PC-9 (cell line): ENCODE results near the gene MAFG. TPM values are rescaled to one million over a fixed set of nuclear protein-coding genes. Genes with fewer than 3 reads are reported as not detected.
A peak's percentile ranks its signal among the peaks of the same experiment; 100 is the strongest.

Experiments used
- BruUV-seq: library from RNA; stranded (reverse); fragments of 400-500 nt; replicated peaks from 2 replicates; lab custom pipeline; 2021; lab: Mats Ljungman, UMichigan
- CTCF ChIA-PET: fragments of 300-600 bp; sonication (Branson Sonifier 250); formaldehyde crosslinking; loops from one replicate; lab custom pipeline; 2022; ENCODE audit warnings: antibody characterized with exemption; lab: Charles Lee
- POLR2A ChIA-PET: fragments of 300-600 bp; sonication (Branson Sonifier 250); formaldehyde crosslinking; loops from one replicate; lab custom pipeline; 2022; ENCODE audit warnings: antibody characterized with exemption; ENCODE audit not compliant: unreplicated experiment; lab: Charles Lee
- DNase-seq, 2 experiments: peaks; one replicate each; pipeline versions ENCODE4 v3.0.0 to v3.0.0-alpha.2; 2015 to 2022; ENCODE audit warnings: mixed read lengths in 1 of 2
- H2AFZ ChIP-seq: fragments of 200-600 bp; sonication (generic); 2 replicates; pipeline ENCODE4 v1.8.1; 2017; ENCODE audit warnings: antibody characterized with exemption
- H3F3A ChIP-seq: fragments of 200-600 bp; sonication (generic); 2 replicates; pipeline ENCODE4 v1.8.1; 2017; ENCODE audit warnings: antibody characterized with exemption, mild to moderate bottlenecking, low read depth; ENCODE audit not compliant: insufficient read depth
- H3K27ac ChIP-seq: fragments of 200-600 bp; sonication (generic); 2 replicates; pipeline ENCODE4 v1.6.1; 2016; ENCODE audit warnings: mixed run types
- H3K27me3 ChIP-seq: fragments of 200-600 bp; sonication (generic); 2 replicates; pipeline ENCODE4 v1.6.1; 2016; ENCODE audit warnings: low read depth, mixed run types; ENCODE audit not compliant: insufficient read depth
- H3K36me3 ChIP-seq: fragments of 200-600 bp; sonication (generic); 2 replicates; pipeline ENCODE4 v1.6.1; 2016; ENCODE audit warnings: low read depth, mixed run types
- H3K4me1 ChIP-seq: fragments of 200-600 bp; sonication (generic); replicated peaks from 2 replicates; pipeline ENCODE4 v1.6.1; 2016; ENCODE audit warnings: mixed run types; ENCODE audit not compliant: insufficient read depth
- H3K4me2 ChIP-seq: fragments of 200-600 bp; sonication (generic); 2 replicates; pipeline ENCODE4 v1.6.1; 2017; ENCODE audit warnings: mixed run types
- H3K4me3 ChIP-seq: fragments of 200-600 bp; sonication (generic); 2 replicates; pipeline ENCODE4 v1.6.1; 2016; ENCODE audit warnings: mixed run types
- H3K79me2 ChIP-seq: fragments of 200-600 bp; sonication (generic); 2 replicates; pipeline ENCODE4 v1.6.1; 2017; ENCODE audit warnings: low read depth, mixed run types
- H3K9me2 ChIP-seq: fragments of 200-600 bp; sonication (generic); 2 replicates; pipeline ENCODE4 v1.8.1; 2017; ENCODE audit warnings: mild to moderate bottlenecking; ENCODE audit not compliant: insufficient read depth
- H3K9me3 ChIP-seq: fragments of 200-600 bp; sonication (generic); 2 replicates; pipeline ENCODE4 v1.8.1; 2016; ENCODE audit warnings: low read depth; ENCODE audit not compliant: insufficient read depth
- H4K20me1 ChIP-seq: fragments of 200-600 bp; sonication (generic); 2 replicates; pipeline ENCODE4 v1.8.1; 2017; ENCODE audit not compliant: insufficient read depth
- EZH2 ChIP-seq: fragments of 200-600 bp; sonication (generic); IDR thresholded peaks from 2 replicates; pipeline ENCODE4 v1.8.0; 2017; ENCODE audit warnings: antibody characterized with exemption, low read depth
- intact Hi-C: fragments of 100-400 bp; cut with micrococcal nuclease; formaldehyde crosslinking; loops from one replicate; pipeline ENCODE4 v1.10.0; 2022; ENCODE audit not compliant: unreplicated experiment
- total RNA-seq: library from RNA; stranded (reverse); gene quantifications from 2 replicates; pipeline ENCODE4 v1.2.3, GENCODE V29; 2021
- TF ChIP-seq, protein P1 (sequence below): fragments of 200-600 bp; sonication (generic); conservative IDR thresholded peaks from 2 replicates; pipeline ENCODE4 v1.6.1; 2017; ENCODE audit warnings: mixed run types, antibody characterized with exemption, mild to moderate bottlenecking, moderate library complexity

MAFG gene
- total RNA-seq, 1 experiment from 2014 or later: 79.5 TPM

DNA sequence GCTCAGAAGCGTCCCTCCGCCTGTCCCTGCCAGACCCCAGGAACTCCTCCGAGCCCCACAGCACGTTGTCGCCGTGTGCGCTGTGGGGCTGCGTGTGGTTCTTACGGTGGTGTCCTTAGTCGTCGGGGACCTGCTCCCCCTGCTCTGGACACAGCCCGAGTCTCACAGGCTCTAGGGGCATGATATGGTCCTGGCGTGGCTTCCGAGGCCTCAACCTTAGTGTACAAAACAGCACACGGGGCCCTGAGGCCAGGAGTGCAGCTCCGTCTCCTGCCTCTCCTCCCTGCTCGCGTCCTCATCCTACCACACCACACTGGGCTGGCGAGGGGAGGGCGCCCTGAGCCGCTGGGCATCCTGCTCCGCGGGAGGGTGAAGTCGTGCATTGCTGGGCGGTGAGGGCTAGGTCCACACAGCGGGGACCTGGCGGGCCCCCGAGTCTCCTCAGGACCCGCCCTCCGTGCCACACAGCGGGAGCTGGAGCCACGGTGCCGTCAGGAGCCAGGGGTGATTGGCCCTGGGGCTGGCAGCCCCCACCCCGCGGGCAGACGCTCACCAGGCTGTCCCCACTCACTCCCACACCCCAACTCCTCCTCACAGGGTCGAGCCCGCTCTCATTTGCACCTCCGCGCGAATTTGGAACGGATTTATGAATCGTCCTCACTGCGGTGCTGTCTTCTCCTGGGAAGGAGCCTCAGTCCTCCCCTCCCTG is 1.2 kb upstream of the MAFG start:
- BruUV-seq: no TSS peak
- H3K27me3 ChIP-seq: no peaks in the 10 kb centered on the region
- TF ChIP-seq EZH2: no peak
- TF ChIP-seq, protein P1, sequence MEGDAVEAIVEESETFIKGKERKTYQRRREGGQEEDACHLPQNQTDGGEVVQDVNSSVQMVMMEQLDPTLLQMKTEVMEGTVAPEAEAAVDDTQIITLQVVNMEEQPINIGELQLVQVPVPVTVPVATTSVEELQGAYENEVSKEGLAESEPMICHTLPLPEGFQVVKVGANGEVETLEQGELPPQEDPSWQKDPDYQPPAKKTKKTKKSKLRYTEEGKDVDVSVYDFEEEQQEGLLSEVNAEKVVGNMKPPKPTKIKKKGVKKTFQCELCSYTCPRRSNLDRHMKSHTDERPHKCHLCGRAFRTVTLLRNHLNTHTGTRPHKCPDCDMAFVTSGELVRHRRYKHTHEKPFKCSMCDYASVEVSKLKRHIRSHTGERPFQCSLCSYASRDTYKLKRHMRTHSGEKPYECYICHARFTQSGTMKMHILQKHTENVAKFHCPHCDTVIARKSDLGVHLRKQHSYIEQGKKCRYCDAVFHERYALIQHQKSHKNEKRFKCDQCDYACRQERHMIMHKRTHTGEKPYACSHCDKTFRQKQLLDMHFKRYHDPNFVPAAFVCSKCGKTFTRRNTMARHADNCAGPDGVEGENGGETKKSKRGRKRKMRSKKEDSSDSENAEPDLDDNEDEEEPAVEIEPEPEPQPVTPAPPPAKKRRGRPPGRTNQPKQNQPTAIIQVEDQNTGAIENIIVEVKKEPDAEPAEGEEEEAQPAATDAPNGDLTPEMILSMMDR: no peak

DNA sequence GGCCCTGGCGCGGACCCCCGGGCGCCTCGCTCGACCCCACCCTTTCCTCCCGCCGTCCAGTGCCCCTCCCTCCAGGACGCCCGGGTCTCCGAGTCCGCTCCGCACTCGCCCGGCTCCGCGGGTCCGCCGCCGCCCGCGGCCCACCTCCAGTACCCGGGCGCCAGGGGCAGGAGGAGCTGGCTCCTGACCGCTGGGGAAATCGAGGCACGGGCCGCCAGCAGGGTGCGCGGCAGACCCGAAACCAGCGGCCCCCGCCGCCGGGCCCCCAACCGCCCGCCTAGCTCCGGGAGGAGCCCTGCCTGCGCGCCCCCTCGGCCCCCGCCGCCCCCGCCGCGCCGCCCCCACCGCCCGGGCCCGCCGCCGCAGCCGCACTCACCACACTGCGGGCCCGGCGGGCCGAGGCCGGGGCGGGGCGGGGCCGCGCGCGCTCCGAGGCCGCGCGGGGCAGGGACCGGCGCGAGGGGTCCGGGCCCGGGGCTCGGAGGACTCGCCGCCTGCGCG is 333 bp downstream of the MAFG start:
- H3K79me2 ChIP-seq: peaks cover 40% of the 10 kb centered on the region
- ChIA-PET POLR2A (interaction anchor here (0.5 to 1.6 kb wide), 3 partner anchors 10 to 268 kb away, joined by 4 to 16 read pairs (median 8); partner anchors contain the start of gene PCYT2), CTCF (interaction anchor here (0.5 to 1.1 kb wide), 3 partner anchors 13 to 93 kb away, joined by 3 to 7 read pairs (median 3); no protein-coding TSS in a partner anchor)
- intact Hi-C loops: loop anchor here (2.0 to 5.0 kb wide), 2 partner anchors 54 to 60 kb away; no protein-coding TSS in a partner anchor
- peaks cover 10% of the 10 kb centered on the region; the same call in 1 of the 2 replicates for H4K20me1 ChIP-seq
- H3K36me3 ChIP-seq: no peaks in the 10 kb centered on the region
- peaks cover 18% of the 10 kb centered on the region; the same call in 1 of the 2 replicates for H3F3A ChIP-seq
- no peak for DNase-seq
- TF ChIP-seq, protein P1: no peak
- no peak for TF ChIP-seq EZH2
- no peaks in the 10 kb centered on the region for H3K27me3 ChIP-seq
- no peaks in the 10 kb centered on the region for H3K9me3 ChIP-seq
- no peak overlapping the region for H2AFZ ChIP-seq
- H3K4me1 ChIP-seq: peaks cover 34% of the 10 kb centered on the region
- peak overlapping the region; percentile 54; the same call in 1 of the 2 replicates for H3K4me3 ChIP-seq
- peak overlapping the region; percentile 87 for H3K27ac ChIP-seq
- BruUV-seq: no TSS peak
- H3K4me2 ChIP-seq: peak overlapping the region; percentile 86
- H3K9me2 ChIP-seq: no peaks in the 10 kb centered on the region

More for the DNA sequence above, 1.2 kb upstream of the MAFG start:
- peak overlapping the region; percentile 78 for H3K4me2 ChIP-seq
- peak overlapping the region; percentile 79; the same call in 1 of the 2 replicates for H2AFZ ChIP-seq
- peak in 1 of 2 experiments; percentile 41 for DNase-seq
- H3F3A ChIP-seq: peaks cover 13% of the 10 kb centered on the region; the same call in 1 of the 2 replicates
- peak overlapping the region; percentile 73 for H3K4me3 ChIP-seq
- ChIA-PET CTCF (interaction anchor here (1.1 kb wide), 1 partner anchor 58 kb away, joined by 3 read pairs; no protein-coding TSS in a partner anchor), POLR2A (no interaction called here)
- H4K20me1 ChIP-seq: peaks cover 10% of the 10 kb centered on the region; the same call in 1 of the 2 replicates
- H3K4me1 ChIP-seq: peaks cover 27% of the 10 kb centered on the region
- intact Hi-C loops: loop anchor here (5.0 kb wide), 1 partner anchor 61 kb away; no protein-coding TSS in a partner anchor
- no peaks in the 10 kb centered on the region for H3K9me3 ChIP-seq
- H3K9me2 ChIP-seq: no peaks in the 10 kb centered on the region
- peaks cover 32% of the 10 kb centered on the region for H3K79me2 ChIP-seq
- no peaks in the 10 kb centered on the region for H3K36me3 ChIP-seq
- no peak overlapping the region for H3K27ac ChIP-seq

DNA sequence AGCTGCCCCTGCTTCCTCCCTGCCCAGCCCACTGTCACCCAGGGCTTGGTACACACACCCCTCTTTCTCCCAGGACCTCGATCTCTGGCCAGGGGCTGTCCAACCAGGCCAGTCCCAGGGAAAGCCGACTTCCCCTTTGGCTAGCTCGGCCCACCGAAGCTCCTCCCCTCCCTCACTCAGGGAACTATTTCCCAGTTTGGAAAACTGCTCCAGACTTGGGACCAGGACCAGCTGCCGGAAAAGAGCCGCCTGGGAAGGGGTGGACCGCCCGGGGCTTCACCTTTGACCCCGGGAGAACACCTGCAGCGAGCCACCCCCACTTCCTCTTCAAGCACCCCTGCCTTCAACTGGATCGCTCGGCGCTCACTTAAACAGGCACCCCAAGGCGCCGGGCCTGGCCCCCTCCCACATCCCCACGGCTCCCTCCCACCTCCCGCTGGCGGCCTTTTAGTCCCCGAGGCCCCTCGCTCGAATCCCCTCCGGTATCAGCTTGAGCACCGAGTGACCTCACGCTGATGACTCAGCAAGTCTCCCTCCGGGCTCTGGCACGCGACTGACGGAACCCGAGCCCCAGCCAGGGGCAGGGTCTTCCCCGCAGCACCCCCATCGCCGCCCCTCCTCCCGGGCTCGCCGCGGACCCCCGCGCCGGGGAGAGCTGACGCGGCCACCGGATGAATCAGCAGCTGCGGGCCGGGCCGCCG is 934 bp downstream of the MAFG start:
- Histone ChIP-seq H3K27me3 (no peaks in the 10 kb centered on the region), H4K20me1 (peaks cover 14% of the 10 kb centered on the region), H3K79me2 (peaks cover 46% of the 10 kb centered on the region), H3K36me3 (no peaks in the 10 kb centered on the region), H3K4me2 (peak overlapping the region; percentile 86), H3F3A (peaks cover 18% of the 10 kb centered on the region; the same call in 1 of the 2 replicates), H3K4me3 (peak overlapping the region; percentile 54), H3K4me1 (peaks cover 40% of the 10 kb centered on the region), H2AFZ (no peak overlapping the region), H3K9me3 (no peaks in the 10 kb centered on the region), H3K27ac (peak overlapping the region; percentile 87), H3K9me2 (no peaks in the 10 kb centered on the region)
- ChIA-PET POLR2A (interaction anchor here (0.7 to 1.6 kb wide), 5 partner anchors 9 to 374 kb away, joined by 3 to 11 read pairs (median 3); partner anchors contain the start of gene FAAP100), CTCF (interaction anchor here (0.6 to 1.1 kb wide), 3 partner anchors 9 to 33 kb away, joined by 3 read pairs; no protein-coding TSS in a partner anchor)
- intact Hi-C loops: loop anchor here (1.0 to 5.0 kb wide), 4 partner anchors 8 to 59 kb away; partner anchors contain the start of gene SIRT7
- TF ChIP-seq, protein P1: no peak
- TF ChIP-seq EZH2: no peak
- BruUV-seq: TSS peak; percentile 21
- peak; percentile 75 to 91 for DNase-seq
